ENCODE measurements around the gene OR13C4. TPM values are rescaled to one million over a fixed set of nuclear protein-coding genes. Genes with fewer than 3 reads are reported as not detected.

Gene OR13C4
- total RNA-seq, 2 experiments from 2014 or later, result not detected

GRCh38 chr9:104506565-104506964 is 20.4 kb downstream of the OR13C4 start:
- TF ChIP-seq CTCF (IDR thresholded peaks at IDR 0.05), result no peak
- Histone ChIP-seq H3K27ac (ENCODE audit: low read depth in 1 of 2, low read length in 2 of 2) (no peak overlapping the region), H3K9me3 (ENCODE audit: control insufficient read depth in 1 of 2, insufficient read depth in 1 of 2, low read length in 2 of 2) (no peaks in the 10 kb centered on the region), H3K4me3 (ENCODE audit: low read length) (no peak overlapping the region), H3K27me3 (ENCODE audit: control insufficient read depth in 1 of 2, insufficient read depth in 2 of 2, low read length in 2 of 2) (no peaks in the 10 kb centered on the region), H3K36me3 (ENCODE audit: insufficient read depth, low read length) (no peaks in the 10 kb centered on the region), H3K4me1 (ENCODE audit: insufficient read depth, low read length) (no peaks in the 10 kb centered on the region)
- Mint-ChIP-seq H3K4me3 (no peak overlapping the region), H3K9me3 (no peaks in the 10 kb centered on the region), H3K27me3 (peaks cover 5% of the 10 kb centered on the region), H3K36me3 (ENCODE audit: low read depth) (no peaks in the 10 kb centered on the region), H3K4me1 (ENCODE audit: low read depth) (no peaks in the 10 kb centered on the region), H3K27ac (no peak overlapping the region)
- ChIA-PET POLR2A (no interaction called here), CTCF (no interaction called here)
- intact Hi-C loops (cut with DNase I, micrococcal nuclease), result no loop called here
- no peak for ATAC-seq (ENCODE audit: poor library complexity)
- DNase-seq, result no peak

- intact Hi-C loops (cut with DNase I, micrococcal nuclease), result no loop called here
- H3K9me3 Mint-ChIP-seq, result no peaks in the 10 kb centered on the region
- Histone ChIP-seq H3K9me3 (ENCODE audit: control insufficient read depth in 1 of 2, insufficient read depth in 1 of 2, low read length in 2 of 2) (no peaks in the 10 kb centered on the region), H3K27ac (ENCODE audit: low read depth in 1 of 2, low read length in 2 of 2) (no peak within 1 kb of the TSS), H3K27me3 (ENCODE audit: control insufficient read depth in 1 of 2, insufficient read depth in 2 of 2, low read length in 2 of 2) (no peaks in the 10 kb centered on the region), H3K36me3 (ENCODE audit: insufficient read depth, low read length) (no peaks in the 10 kb centered on the region), H3K4me3 (ENCODE audit: low read length) (no peak within 1 kb of the TSS), H3K4me1 (ENCODE audit: insufficient read depth, low read length) (no peaks in the 10 kb centered on the region)
- POLR2A ChIA-PET, result no interaction called here
- no peak within 1 kb of the TSS for H3K27ac Mint-ChIP-seq
- CTCF ChIA-PET, result no interaction called here
- H3K27me3 Mint-ChIP-seq, result no peaks in the 10 kb centered on the region
- no peak for TF ChIP-seq CTCF (IDR thresholded peaks at IDR 0.05)
- H3K4me1 Mint-ChIP-seq (ENCODE audit: low read depth), result no peaks in the 10 kb centered on the region
- no peak for ATAC-seq (ENCODE audit: poor library complexity)
- H3K36me3 Mint-ChIP-seq (ENCODE audit: low read depth), result no peaks in the 10 kb centered on the region
- DNase-seq, result no peak
- H3K4me3 Mint-ChIP-seq, result no peak within 1 kb of the TSS
These were observed 23.0 kb downstream of the OR13C4 start, which contains the start of gene OR13F1 for GRCh38 chr9:104503963-104504362. Gene OR13F1, plus strand, starts transcription at chr9:104504263. Its CDS starts 0 bp downstream, at chr9:104504263.

GRCh38 chr9:104503440-104503839 is 23.6 kb downstream of the OR13C4 start:
- Mint-ChIP-seq H3K9me3 (no peaks in the 10 kb centered on the region), H3K4me3 (no peak overlapping the region), H3K27me3 (no peaks in the 10 kb centered on the region), H3K27ac (no peak overlapping the region), H3K4me1 (ENCODE audit: low read depth) (no peaks in the 10 kb centered on the region), H3K36me3 (ENCODE audit: low read depth) (no peaks in the 10 kb centered on the region)
- DNase-seq (no peak), ATAC-seq (ENCODE audit: poor library complexity) (no peak)
- no peaks in the 10 kb centered on the region for H3K9me3 ChIP-seq (ENCODE audit: control insufficient read depth in 1 of 2, insufficient read depth in 1 of 2, low read length in 2 of 2)
- no peaks in the 10 kb centered on the region for H3K27me3 ChIP-seq (ENCODE audit: control insufficient read depth in 1 of 2, insufficient read depth in 2 of 2, low read length in 2 of 2)
- H3K4me1 ChIP-seq (ENCODE audit: insufficient read depth, low read length), result no peaks in the 10 kb centered on the region
- no peaks in the 10 kb centered on the region for H3K36me3 ChIP-seq (ENCODE audit: insufficient read depth, low read length)
- CTCF ChIA-PET, result no interaction called here
- intact Hi-C loops (cut with DNase I, micrococcal nuclease), result no loop called here
- no peak overlapping the region for H3K4me3 ChIP-seq (ENCODE audit: low read length)
- POLR2A ChIA-PET, result no interaction called here
- H3K27ac ChIP-seq (ENCODE audit: low read depth in 1 of 2, low read length in 2 of 2), result no peak overlapping the region
- no peak for TF ChIP-seq CTCF (IDR thresholded peaks at IDR 0.05)
